OCI-LY3 (cell line): ENCODE measurements around the gene IST1.
A peak's percentile ranks its signal among the peaks of the same experiment; 100 is the strongest.

Source experiments
- H2AFZ ChIP-seq: fragments of 200-600, 300-600 bp; shearing (Covaris generic); 2 replicates; pipeline ENCODE4 v1.6.0; 2014; ENCODE audit warnings: antibody characterized with exemption, low read depth, low read length
- H3K27ac ChIP-seq: fragments of 200-600, 300-600 bp; sonication (generic); 2 replicates; pipeline ENCODE4 v1.5.1; 2014; ENCODE audit warnings: mild to moderate bottlenecking, low read length, moderate library complexity, mixed read lengths
- H3K27me3 ChIP-seq: fragments of 200-600, 300-600 bp; sonication (generic); 2 replicates; pipeline ENCODE4 v1.6.1; 2014; ENCODE audit warnings: low read depth, low read length, mixed read lengths
- H3K36me3 ChIP-seq: fragments of 200-600, 300-600 bp; sonication (generic); replicated peaks from 2 replicates; pipeline ENCODE3; 2014; ENCODE audit warnings: low read depth, low read length, mixed read lengths
- H3K4me1 ChIP-seq: fragments of 300-600, 200-600 bp; sonication (generic); 2 replicates; pipeline ENCODE4 v1.6.1; 2014; ENCODE audit warnings: low read length, mixed read lengths
- H3K4me2 ChIP-seq: fragments of 200-600, 300-600 bp; sonication (generic); 2 replicates; pipeline ENCODE4 v1.6.1; 2014; ENCODE audit warnings: low read length, mixed read lengths
- H3K4me3 ChIP-seq: fragments of 300-600, 200-600 bp; sonication (generic); 2 replicates; pipeline ENCODE4 v1.5.1; 2014; ENCODE audit warnings: antibody characterized with exemption, mild to moderate bottlenecking, low read length, moderate library complexity
- H3K79me2 ChIP-seq: fragments of 300-600, 200-600 bp; shearing (Covaris generic); 2 replicates; pipeline ENCODE4 v1.6.1; 2014; ENCODE audit warnings: mild to moderate bottlenecking, low read length, mixed read lengths
- H3K9ac ChIP-seq: fragments of 300-600, 200-600 bp; shearing (Covaris generic); 2 replicates; pipeline ENCODE4 v1.6.0; 2014; ENCODE audit warnings: mild to moderate bottlenecking, low read length, moderate library complexity
- H3K9me3 ChIP-seq: fragments of 200-600, 300-600 bp; shearing (Covaris generic); 2 replicates; pipeline ENCODE4 v1.6.1; 2014; ENCODE audit warnings: low read length, mixed read lengths; ENCODE audit not compliant: insufficient read depth
- H4K20me1 ChIP-seq: fragments of 200-600, 300-600 bp; sonication (generic); 2 replicates; pipeline ENCODE4 v1.6.1; 2016; ENCODE audit warnings: low read length, mixed read lengths; ENCODE audit not compliant: insufficient read depth
- EZH2phosphoT487 ChIP-seq: fragments of 200-600 bp; shearing (Covaris generic); IDR thresholded peaks from 2 replicates; pipeline ENCODE4 v1.6.1; 2018; ENCODE audit warnings: antibody characterized with exemption, mixed run types, low read depth
- TF ChIP-seq, protein P1 (sequence below): fragments of 200-600, 300-600 bp; sonication (generic); IDR thresholded peaks from 2 replicates; pipeline ENCODE4 v1.5.1; 2014; ENCODE audit warnings: antibody characterized with exemption, low read length, low read depth

Gene IST1

DNA sequence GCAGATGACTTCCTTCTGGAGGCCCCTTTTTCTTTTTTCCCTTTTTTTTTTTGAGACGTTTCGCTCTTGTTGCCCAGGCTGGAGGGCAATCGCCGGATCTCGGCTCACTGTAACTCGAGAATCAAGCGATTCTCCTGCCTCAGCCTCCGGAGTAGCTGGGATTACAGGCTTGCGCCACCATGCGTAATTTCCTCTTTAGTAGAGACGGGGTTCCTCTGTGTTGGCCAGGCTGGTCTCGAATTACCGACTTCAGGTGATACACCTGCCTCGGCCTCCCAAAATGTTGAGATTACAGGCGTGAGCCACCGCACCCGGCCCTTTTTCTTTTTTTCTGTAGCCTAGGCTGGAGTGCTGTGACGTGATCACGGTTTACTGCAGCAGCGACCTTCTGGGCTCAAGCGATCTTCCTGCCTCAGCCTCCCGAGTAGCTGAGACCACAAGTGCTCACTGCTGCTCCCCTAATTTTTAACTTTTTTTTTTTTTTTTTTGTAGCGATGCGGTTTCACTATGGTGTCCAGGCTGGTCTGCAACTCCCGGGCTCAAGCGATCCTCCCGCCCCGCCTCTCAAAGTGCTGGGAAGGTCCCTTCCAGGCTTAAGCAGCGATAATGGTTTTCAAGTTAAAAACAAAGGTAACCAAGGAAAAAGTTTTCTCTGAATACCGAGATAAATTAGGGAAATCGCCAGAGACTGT, 956 bp upstream of the IST1 start:
- H3K4me1 ChIP-seq = peaks cover 19% of the 10 kb centered on the region
- peaks cover 26% of the 10 kb centered on the region for H4K20me1 ChIP-seq
- H3K4me3 ChIP-seq = peak overlapping the region; percentile 95
- H3K79me2 ChIP-seq = peaks cover 46% of the 10 kb centered on the region
- peak overlapping the region; percentile 84 for H3K27ac ChIP-seq
- no peak for TF ChIP-seq EZH2phosphoT487
- TF ChIP-seq, protein P1, sequence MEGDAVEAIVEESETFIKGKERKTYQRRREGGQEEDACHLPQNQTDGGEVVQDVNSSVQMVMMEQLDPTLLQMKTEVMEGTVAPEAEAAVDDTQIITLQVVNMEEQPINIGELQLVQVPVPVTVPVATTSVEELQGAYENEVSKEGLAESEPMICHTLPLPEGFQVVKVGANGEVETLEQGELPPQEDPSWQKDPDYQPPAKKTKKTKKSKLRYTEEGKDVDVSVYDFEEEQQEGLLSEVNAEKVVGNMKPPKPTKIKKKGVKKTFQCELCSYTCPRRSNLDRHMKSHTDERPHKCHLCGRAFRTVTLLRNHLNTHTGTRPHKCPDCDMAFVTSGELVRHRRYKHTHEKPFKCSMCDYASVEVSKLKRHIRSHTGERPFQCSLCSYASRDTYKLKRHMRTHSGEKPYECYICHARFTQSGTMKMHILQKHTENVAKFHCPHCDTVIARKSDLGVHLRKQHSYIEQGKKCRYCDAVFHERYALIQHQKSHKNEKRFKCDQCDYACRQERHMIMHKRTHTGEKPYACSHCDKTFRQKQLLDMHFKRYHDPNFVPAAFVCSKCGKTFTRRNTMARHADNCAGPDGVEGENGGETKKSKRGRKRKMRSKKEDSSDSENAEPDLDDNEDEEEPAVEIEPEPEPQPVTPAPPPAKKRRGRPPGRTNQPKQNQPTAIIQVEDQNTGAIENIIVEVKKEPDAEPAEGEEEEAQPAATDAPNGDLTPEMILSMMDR = peak; percentile 37; the same call in 1 of the 2 replicates
- peak overlapping the region; percentile 77 for H3K4me2 ChIP-seq
- peak overlapping the region; percentile 81; the same call in 1 of the 2 replicates for H2AFZ ChIP-seq
- peaks cover 14% of the 10 kb centered on the region for H3K36me3 ChIP-seq
- no peaks in the 10 kb centered on the region for H3K9me3 ChIP-seq
- no peaks in the 10 kb centered on the region for H3K27me3 ChIP-seq
- H3K9ac ChIP-seq = peak overlapping the region; percentile 93

DNA sequence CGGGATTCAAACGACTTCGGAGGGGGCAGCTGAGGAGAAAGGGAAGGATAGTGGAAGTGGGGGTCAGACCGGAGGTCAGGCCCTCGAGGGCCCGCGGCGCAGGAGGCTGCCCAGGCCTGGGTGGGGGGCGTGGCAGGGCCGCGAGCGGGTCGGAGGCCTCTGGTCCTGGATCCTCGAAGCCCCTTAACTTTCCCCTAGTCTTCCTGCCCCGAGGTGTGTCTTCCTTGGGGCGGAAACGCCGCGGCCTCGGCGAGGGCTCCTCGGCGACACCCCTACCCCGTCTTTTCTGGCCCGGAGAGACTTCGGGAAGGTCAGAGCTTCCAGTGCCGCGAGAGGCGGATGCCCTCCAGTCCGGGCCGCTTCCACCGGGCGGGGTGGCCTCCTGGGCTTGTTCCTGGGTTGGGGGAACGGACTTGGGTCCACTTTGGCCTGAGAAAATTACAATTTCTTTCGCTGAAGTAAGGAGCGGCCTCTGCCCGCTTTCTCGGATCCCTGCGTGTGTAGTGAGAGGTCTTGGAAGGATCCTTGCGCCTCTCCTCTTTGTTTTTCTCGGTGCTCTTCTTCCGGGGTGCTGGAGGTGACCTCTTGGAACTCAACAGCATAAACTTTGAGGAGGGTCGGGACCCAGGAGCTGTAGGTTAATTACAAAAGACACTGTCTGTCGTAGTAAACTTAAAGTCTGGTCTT, 491 bp downstream of the IST1 start:
- Histone ChIP-seq H3K9ac (peak overlapping the region; percentile 91), H3K27ac (peak overlapping the region; percentile 84), H3K36me3 (peaks cover 14% of the 10 kb centered on the region), H2AFZ (no peak overlapping the region), H3K79me2 (peaks cover 60% of the 10 kb centered on the region), H3K9me3 (no peaks in the 10 kb centered on the region), H4K20me1 (peaks cover 40% of the 10 kb centered on the region), H3K4me2 (peak overlapping the region; percentile 81), H3K4me1 (peaks cover 19% of the 10 kb centered on the region), H3K27me3 (no peaks in the 10 kb centered on the region), H3K4me3 (peak overlapping the region; percentile 95)
- TF ChIP-seq, protein P1 = no peak
- TF ChIP-seq EZH2phosphoT487 = no peak

DNA sequence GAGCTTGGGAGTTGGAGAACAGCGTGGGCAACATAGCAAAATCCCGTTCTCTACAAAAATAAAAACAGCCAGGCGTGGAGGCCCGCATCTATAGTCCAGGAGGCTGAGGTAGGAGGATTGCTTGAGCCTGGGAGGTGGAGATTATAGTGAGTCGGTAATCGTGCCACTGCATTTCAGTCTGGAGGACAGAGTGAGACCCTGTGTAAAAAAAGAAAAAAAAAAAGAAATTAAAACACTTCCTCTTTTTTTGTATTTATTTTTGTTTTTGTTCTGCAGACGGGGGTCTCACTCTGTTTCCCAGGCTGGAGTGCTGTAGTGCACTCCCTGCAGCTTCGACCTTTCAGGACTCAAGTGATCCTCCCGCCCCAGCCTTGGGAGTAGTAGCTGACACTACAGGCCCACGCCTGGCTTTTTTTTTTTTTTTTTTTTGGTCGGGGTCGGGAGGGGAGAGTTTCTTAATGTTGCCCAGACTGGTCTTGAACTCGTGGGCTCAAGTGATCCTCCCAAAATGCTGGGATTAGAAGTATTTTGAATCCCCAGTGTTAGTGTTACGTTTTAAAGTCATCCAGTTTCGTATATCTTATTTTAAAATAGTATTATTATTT, 1.5 kb downstream of the IST1 start:
- peaks cover 14% of the 10 kb centered on the region for H3K4me1 ChIP-seq
- H3K27ac ChIP-seq = no peak overlapping the region
- TF ChIP-seq, protein P1 = no peak
- no peak for TF ChIP-seq EZH2phosphoT487
- no peaks in the 10 kb centered on the region for H3K27me3 ChIP-seq
- H3K4me2 ChIP-seq = peak overlapping the region; percentile 81
- H3K79me2 ChIP-seq = peaks cover 71% of the 10 kb centered on the region
- H3K4me3 ChIP-seq = peak overlapping the region; percentile 95
- peaks cover 17% of the 10 kb centered on the region for H3K36me3 ChIP-seq
- no peak overlapping the region for H2AFZ ChIP-seq
- H4K20me1 ChIP-seq = peaks cover 50% of the 10 kb centered on the region
- H3K9ac ChIP-seq = peak overlapping the region; percentile 91
- no peaks in the 10 kb centered on the region for H3K9me3 ChIP-seq

DNA sequence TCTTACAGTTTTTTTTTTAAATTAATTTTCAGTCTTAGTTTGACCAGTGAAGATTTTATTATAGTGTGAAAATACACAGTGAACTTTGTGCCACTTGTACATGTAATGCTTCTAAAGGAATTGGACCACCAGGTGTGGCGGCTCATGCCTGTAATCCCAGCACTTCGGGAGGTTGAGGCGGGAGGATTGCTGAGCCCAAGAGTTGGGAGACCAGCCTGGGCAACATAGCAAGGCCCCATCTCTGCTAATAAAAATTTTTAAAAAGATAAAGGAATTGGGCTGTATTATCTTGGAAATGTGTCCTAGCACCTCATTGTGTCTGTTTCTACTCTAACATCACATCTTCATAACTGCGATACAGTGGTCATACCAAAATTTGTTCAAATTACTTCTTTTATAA, 3.8 kb downstream of the IST1 start:
- no peak overlapping the region for H2AFZ ChIP-seq
- H4K20me1 ChIP-seq = peaks cover 73% of the 10 kb centered on the region
- H3K4me3 ChIP-seq = no peak overlapping the region
- peaks cover 12% of the 10 kb centered on the region for H3K4me1 ChIP-seq
- H3K27me3 ChIP-seq = no peaks in the 10 kb centered on the region
- peaks cover 35% of the 10 kb centered on the region for H3K36me3 ChIP-seq
- no peaks in the 10 kb centered on the region for H3K9me3 ChIP-seq
- no peak overlapping the region for H3K27ac ChIP-seq
- no peak overlapping the region for H3K4me2 ChIP-seq
- peaks cover 94% of the 10 kb centered on the region for H3K79me2 ChIP-seq
- TF ChIP-seq, protein P1 = no peak
- TF ChIP-seq EZH2phosphoT487 = no peak
- no peak overlapping the region for H3K9ac ChIP-seq
